Activated T-helper 17 cell treated with anti-CD3 and anti-CD28 coated beads, Interleukin-2, amount 50 U/mL, for 72 hours (primary cell): ENCODE measurements around the gene KRTAP12-3. TPM values are rescaled to one million over a fixed set of nuclear protein-coding genes. Genes with fewer than 3 reads are reported as not detected.
"Not testable (repeated sequence)": the region's sequence is repeated elsewhere in the genome, so short reads cannot be mapped to it uniquely, and the experiment has no call there.

Experiments
- ATAC-seq: fragments of 150-1000 bp; cut with Tn5 transposase; replicated peaks from 2 replicates; pipeline ENCODE4 v1.10.0; 2021; ENCODE audit warnings: mild to moderate bottlenecking, moderate library complexity
- H3K27ac Mint-ChIP-seq: one replicate; pipeline ENCODE4 v1.8.0; 2022; ENCODE audit warnings: mixed read lengths
- H3K27me3 Mint-ChIP-seq: one replicate; pipeline ENCODE4 v1.8.0; 2022; ENCODE audit warnings: mixed read lengths
- H3K36me3 Mint-ChIP-seq: one replicate; pipeline ENCODE4 v1.8.0; 2022; ENCODE audit warnings: low read depth, mild to moderate bottlenecking, mixed read lengths
- H3K4me1 Mint-ChIP-seq: one replicate; pipeline ENCODE4 v1.8.0; 2022; ENCODE audit warnings: mixed read lengths
- H3K4me3 Mint-ChIP-seq: one replicate; pipeline ENCODE4 v1.8.0; 2022; ENCODE audit warnings: mild to moderate bottlenecking, mixed read lengths
- H3K9me3 Mint-ChIP-seq: one replicate; pipeline ENCODE4 v1.8.0; 2022; ENCODE audit warnings: mixed read lengths
- total RNA-seq, 2 donors: library from RNA; stranded (reverse); gene quantifications; one replicate each; pipeline ENCODE4 v1.2.3, GENCODE V29; 2022

The KRTAP12-3 gene
- total RNA-seq, 2 donors from 2014 or later: not detected

GRCh38 chr21:44653656-44654575, 3.8 kb upstream of the KRTAP12-3 start:
- H3K27me3 Mint-ChIP-seq: no peaks in the 10 kb centered on the region
- peaks cover 23% of the 10 kb centered on the region for H3K4me1 Mint-ChIP-seq
- H3K36me3 Mint-ChIP-seq: no peaks in the 10 kb centered on the region
- peak overlapping the region; percentile 19 for H3K4me3 Mint-ChIP-seq
- peak; percentile 14 for ATAC-seq
- peaks cover 12% of the 10 kb centered on the region for H3K9me3 Mint-ChIP-seq
- H3K27ac Mint-ChIP-seq: peak overlapping the region; percentile 50

- Mint-ChIP-seq H3K9me3 (peaks cover 12% of the 10 kb centered on the region), H3K27ac (peak within 1 kb of the TSS; percentile 50), H3K4me1 (peaks cover 23% of the 10 kb centered on the region), H3K4me3 (peak within 1 kb of the TSS; percentile 19), H3K36me3 (no peaks in the 10 kb centered on the region), H3K27me3 (no peaks in the 10 kb centered on the region)
- no peak for ATAC-seq
Observed at GRCh38 chr21:44654576-44655175, 3.1 kb upstream of the KRTAP12-3 start, which contains the start of gene KRTAP12-4. KRTAP12-4 (minus strand) TSS chr21:44654659; CDS start chr21:44654614, 45 bp downstream.

- peaks cover 23% of the 10 kb centered on the region for H3K4me1 Mint-ChIP-seq
- H3K4me3 Mint-ChIP-seq: peak overlapping the region; percentile 81
Observed at GRCh38 chr21:44656868-44657267, 864 bp upstream of the KRTAP12-3 start.

GRCh38 chr21:44658541-44658910, 794 bp downstream of the KRTAP12-3 start:
- Mint-ChIP-seq H3K27ac (peak overlapping the region; percentile 82), H3K9me3 (peaks cover 16% of the 10 kb centered on the region), H3K4me3 (peak overlapping the region; percentile 81), H3K36me3 (no peaks in the 10 kb centered on the region), H3K4me1 (peaks cover 23% of the 10 kb centered on the region), H3K27me3 (no peaks in the 10 kb centered on the region)
- ATAC-seq: no peak

More at GRCh38 chr21:44656868-44657267, 864 bp upstream of the KRTAP12-3 start:
- Mint-ChIP-seq H3K36me3 (no peaks in the 10 kb centered on the region), H3K9me3 (peaks cover 12% of the 10 kb centered on the region), H3K27ac (peak overlapping the region; percentile 82), H3K27me3 (no peaks in the 10 kb centered on the region)
- no peak for ATAC-seq

GRCh38 chr21:44658913-44659595, 1.3 kb downstream of the KRTAP12-3 start:
- H3K36me3 Mint-ChIP-seq: no peaks in the 10 kb centered on the region
- peak overlapping the region; percentile 82 for H3K27ac Mint-ChIP-seq

GRCh38 chr21:44661567-44661966, 3.8 kb downstream of the KRTAP12-3 start:
- H3K4me1 Mint-ChIP-seq: peaks cover 19% of the 10 kb centered on the region
- H3K27me3 Mint-ChIP-seq, H3K27ac Mint-ChIP-seq, ATAC-seq, H3K36me3 Mint-ChIP-seq, H3K4me3 Mint-ChIP-seq: not testable (repeated sequence)
- H3K9me3 Mint-ChIP-seq: peaks cover 11% of the 10 kb centered on the region

More at GRCh38 chr21:44658913-44659595, 1.3 kb downstream of the KRTAP12-3 start:
- peak; percentile 56 for ATAC-seq
- H3K27me3 Mint-ChIP-seq: no peaks in the 10 kb centered on the region
- peak overlapping the region; percentile 81 for H3K4me3 Mint-ChIP-seq
- peaks cover 16% of the 10 kb centered on the region for H3K9me3 Mint-ChIP-seq
- H3K4me1 Mint-ChIP-seq: peaks cover 21% of the 10 kb centered on the region

- no peak for ATAC-seq
- H3K4me3 Mint-ChIP-seq: no peak overlapping the region
- no peaks in the 10 kb centered on the region for H3K36me3 Mint-ChIP-seq
- H3K27me3 Mint-ChIP-seq: no peaks in the 10 kb centered on the region
- H3K9me3 Mint-ChIP-seq: peaks cover 13% of the 10 kb centered on the region
- H3K27ac Mint-ChIP-seq: no peak overlapping the region
- no peaks in the 10 kb centered on the region for H3K4me1 Mint-ChIP-seq
Observed at GRCh38 chr21:44664691-44665090, 7.0 kb downstream of the KRTAP12-3 start.

GRCh38 chr21:44666401-44667320, 8.9 kb downstream of the KRTAP12-3 start, which contains the start of gene KRTAP12-2:
KRTAP12-2 (minus strand) TSS chr21:44666927; CDS start chr21:44666886, 41 bp downstream.
- H3K4me1 Mint-ChIP-seq: no peaks in the 10 kb centered on the region
- ATAC-seq: no peak
- H3K4me3 Mint-ChIP-seq: no peak within 1 kb of the TSS

GRCh38 chr21:44667612-44668011, 9.9 kb downstream of the KRTAP12-3 start:
- no peaks in the 10 kb centered on the region for H3K27me3 Mint-ChIP-seq
- H3K36me3 Mint-ChIP-seq: no peaks in the 10 kb centered on the region
- H3K9me3 Mint-ChIP-seq: peaks cover 9% of the 10 kb centered on the region
- no peak overlapping the region for H3K4me3 Mint-ChIP-seq
- H3K27ac Mint-ChIP-seq: no peak overlapping the region
- H3K4me1 Mint-ChIP-seq: no peaks in the 10 kb centered on the region
- ATAC-seq: no peak

More at GRCh38 chr21:44666401-44667320, 8.9 kb downstream of the KRTAP12-3 start, which contains the start of gene KRTAP12-2:
- H3K36me3 Mint-ChIP-seq: no peaks in the 10 kb centered on the region
- H3K9me3 Mint-ChIP-seq: peaks cover 13% of the 10 kb centered on the region
- no peaks in the 10 kb centered on the region for H3K27me3 Mint-ChIP-seq
- no peak within 1 kb of the TSS for H3K27ac Mint-ChIP-seq

- H3K4me1 Mint-ChIP-seq: no peaks in the 10 kb centered on the region
- H3K4me3 Mint-ChIP-seq: no peak overlapping the region
- no peaks in the 10 kb centered on the region for H3K36me3 Mint-ChIP-seq
- peaks cover 11% of the 10 kb centered on the region for H3K9me3 Mint-ChIP-seq
- ATAC-seq: no peak
- no peak overlapping the region for H3K27ac Mint-ChIP-seq
- no peaks in the 10 kb centered on the region for H3K27me3 Mint-ChIP-seq
Observed at GRCh38 chr21:44670642-44671432, 13.1 kb downstream of the KRTAP12-3 start.

GRCh38 chr21:44671911-44672310, 14.2 kb downstream of the KRTAP12-3 start:
- Mint-ChIP-seq H3K9me3 (peaks cover 11% of the 10 kb centered on the region), H3K36me3 (no peaks in the 10 kb centered on the region), H3K27ac (no peak overlapping the region), H3K27me3 (no peaks in the 10 kb centered on the region), H3K4me3 (no peak overlapping the region), H3K4me1 (no peaks in the 10 kb centered on the region)
- no peak for ATAC-seq

GRCh38 chr21:44677881-44678280, 20.1 kb downstream of the KRTAP12-3 start:
- H3K27me3 Mint-ChIP-seq: no peaks in the 10 kb centered on the region
- no peak overlapping the region for H3K4me3 Mint-ChIP-seq
- H3K9me3 Mint-ChIP-seq: peaks cover 3% of the 10 kb centered on the region
- ATAC-seq: no peak
- H3K4me1 Mint-ChIP-seq: no peaks in the 10 kb centered on the region
- H3K36me3 Mint-ChIP-seq: no peaks in the 10 kb centered on the region
- H3K27ac Mint-ChIP-seq: no peak overlapping the region

- Mint-ChIP-seq H3K4me3 (no peak overlapping the region), H3K36me3 (no peaks in the 10 kb centered on the region), H3K27ac (no peak overlapping the region), H3K27me3 (peaks cover 6% of the 10 kb centered on the region), H3K4me1 (peaks cover 7% of the 10 kb centered on the region), H3K9me3 (no peaks in the 10 kb centered on the region)
- no peak for ATAC-seq
Observed at GRCh38 chr21:44681152-44681551, 23.4 kb downstream of the KRTAP12-3 start.
